Measurements from ENCODE around the gene PNRC1. TPM values are rescaled to one million over a fixed set of nuclear protein-coding genes. Genes with fewer than 3 reads are reported as not detected.
"Not testable (repeated sequence)": the region's sequence is repeated elsewhere in the genome, so short reads cannot be mapped to it uniquely, and the experiment has no call there.

PNRC1 gene
- total RNA-seq, 1 donor from 2014 or later = 63.9 TPM

DNA sequence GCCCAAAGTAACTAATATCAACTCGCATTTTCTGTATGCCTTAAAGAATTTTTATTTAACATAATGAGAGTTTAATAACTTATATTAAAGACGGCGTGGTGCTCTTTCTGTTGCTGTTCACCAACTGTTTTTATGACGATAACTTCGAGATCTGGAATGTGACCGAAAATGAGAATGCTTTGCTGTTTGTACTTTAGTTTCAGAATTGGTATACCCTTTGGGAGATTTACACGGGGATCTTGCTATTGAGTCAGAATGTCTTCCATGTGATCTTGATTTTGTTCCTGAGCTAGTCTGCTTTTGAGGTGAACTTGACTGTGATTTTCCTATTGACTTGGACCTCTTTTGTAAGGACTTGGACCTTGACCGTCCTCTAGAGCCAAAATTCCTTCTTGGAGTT lies 17.9 kb downstream of the PNRC1 start:
- intact Hi-C loops (cut with micrococcal nuclease) = no loop called here

DNA sequence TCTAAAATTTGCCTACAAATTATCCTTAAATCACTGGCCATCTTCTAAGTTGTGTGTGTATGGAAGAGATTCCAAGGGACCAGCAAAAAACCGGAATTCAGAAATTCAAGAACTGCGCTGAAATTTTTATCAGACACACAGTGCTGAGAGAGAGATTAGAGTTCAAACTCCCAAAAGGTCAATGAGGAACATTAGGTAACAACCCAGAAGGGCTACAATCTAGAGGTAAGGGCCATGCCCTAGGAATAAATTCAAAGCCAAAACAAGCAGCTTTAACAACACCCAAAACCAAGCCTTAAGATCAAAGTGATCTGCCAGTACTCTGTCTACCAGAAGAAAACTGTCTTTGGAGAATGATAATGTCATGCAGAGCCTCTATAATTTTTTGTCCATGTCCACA lies 19.6 kb downstream of the PNRC1 start:
- intact Hi-C loops (cut with micrococcal nuclease) = no loop called here

DNA sequence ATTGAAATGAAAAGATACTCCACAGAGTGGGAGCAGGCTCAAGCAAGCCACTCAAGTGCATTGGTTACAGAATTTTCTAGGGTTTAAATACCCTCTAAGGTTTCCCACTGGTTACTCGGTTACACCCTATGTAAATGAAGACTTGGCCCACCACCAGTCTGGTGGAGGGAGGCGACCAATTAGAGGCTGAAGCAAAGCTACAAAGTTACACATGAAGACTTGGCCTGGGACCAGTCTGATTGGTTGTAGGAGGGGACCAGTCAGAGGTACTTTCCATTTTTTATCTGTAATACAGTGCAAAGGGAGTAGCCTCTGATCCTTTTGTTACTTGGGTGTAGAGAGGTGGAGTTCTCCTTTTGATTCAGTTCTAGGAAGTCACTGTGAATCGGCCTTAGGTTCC lies 29.7 kb downstream of the PNRC1 start:
- intact Hi-C loops (cut with micrococcal nuclease) = no loop called here

DNA sequence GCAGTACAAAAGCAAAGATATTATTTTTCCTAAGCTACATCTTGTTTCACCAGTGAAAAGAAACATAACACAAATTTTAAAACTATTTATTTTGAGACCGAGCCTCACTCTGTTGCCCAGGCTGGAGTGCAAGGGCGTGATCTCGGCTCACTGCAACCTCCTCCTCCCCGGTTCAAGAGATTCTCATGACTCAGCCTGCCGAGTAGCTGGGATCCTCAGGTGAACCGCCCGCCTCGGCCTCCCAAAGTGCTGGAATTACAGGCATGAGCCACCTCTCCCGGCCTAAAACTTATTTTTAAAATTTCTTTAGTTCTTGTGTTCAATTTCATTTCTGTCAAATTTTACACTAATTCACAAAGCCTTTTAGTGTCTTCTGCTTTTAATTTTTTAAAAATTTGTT lies 31.4 kb downstream of the PNRC1 start:
- intact Hi-C loops (cut with micrococcal nuclease) = no loop called here

DNA sequence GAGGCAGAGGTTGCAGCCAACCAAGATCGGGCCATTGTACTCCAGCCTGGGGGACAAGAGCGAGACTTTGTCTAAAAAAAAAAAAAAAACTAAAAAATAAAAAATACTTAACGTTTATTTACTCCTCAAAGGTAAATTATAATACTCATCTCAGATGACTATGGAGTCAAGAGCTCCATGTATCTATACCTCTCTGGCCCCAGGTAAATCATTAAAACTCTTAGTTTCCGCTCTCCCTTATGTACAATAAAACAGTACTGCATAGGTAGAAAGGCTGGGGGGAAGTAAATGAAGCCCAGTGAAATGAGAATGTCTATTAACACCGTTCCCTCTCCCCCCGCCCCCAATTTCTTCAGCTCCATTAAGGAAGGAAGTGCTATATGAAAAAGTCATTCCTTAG lies 36.2 kb downstream of the PNRC1 start:
- intact Hi-C loops (cut with micrococcal nuclease) = loop anchor here (1.0 kb wide), 2 partner anchors 32 to 134 kb away; no protein-coding TSS in a partner anchor

DNA sequence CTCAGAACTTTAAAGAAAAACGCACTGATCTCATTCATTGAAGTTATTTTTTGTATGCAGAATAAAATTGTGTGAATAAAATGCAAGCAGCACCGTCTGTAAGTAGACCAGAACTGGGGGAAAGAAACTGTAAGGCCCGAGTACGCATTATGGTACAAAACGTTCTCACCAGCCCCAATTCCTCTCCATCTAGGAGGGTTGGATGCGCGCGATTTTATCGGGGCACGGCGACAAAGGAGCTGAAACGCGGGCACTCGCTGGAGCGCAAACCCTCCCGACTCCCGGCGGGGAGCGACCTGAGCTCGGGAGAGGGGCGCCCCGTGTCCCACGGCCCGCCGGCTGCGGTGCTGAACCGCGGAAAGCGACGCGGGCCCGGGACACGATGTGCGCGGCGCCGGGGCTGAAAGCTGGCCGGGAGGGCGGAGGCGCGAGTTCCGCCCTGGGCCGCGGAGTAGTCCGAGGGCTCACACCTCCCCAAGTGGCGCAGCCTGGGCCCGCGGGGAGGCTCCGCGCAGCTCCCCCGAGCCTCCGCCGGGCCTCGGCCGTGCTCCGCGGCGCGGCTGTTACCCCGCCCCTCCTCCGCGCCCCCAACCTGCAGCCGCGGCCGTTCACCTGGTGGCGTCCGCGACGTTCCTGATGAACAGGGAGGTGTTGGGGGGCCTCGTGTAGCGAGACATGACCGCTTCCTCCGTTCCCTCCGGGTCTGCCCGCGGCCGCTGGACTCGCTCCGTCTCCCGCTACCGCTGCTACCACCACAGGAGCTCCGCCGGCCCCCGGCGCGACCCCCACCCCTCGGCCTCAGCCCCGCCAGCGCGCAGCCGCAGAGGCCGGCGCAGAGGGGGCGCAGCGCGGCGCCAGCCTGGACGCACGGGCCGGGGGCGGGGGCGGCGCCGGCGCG lies 36.9 kb downstream of the PNRC1 start, which contains the start of gene SRSF12:
Gene SRSF12, minus strand, starts transcription at position 861 of the 898 bp plus-strand sequence. Its CDS starts 184 bp downstream, at position 677.
- intact Hi-C loops (cut with micrococcal nuclease) = loop anchor here (1.0 kb wide), 2 partner anchors 33 to 135 kb away; no protein-coding TSS in a partner anchor

DNA sequence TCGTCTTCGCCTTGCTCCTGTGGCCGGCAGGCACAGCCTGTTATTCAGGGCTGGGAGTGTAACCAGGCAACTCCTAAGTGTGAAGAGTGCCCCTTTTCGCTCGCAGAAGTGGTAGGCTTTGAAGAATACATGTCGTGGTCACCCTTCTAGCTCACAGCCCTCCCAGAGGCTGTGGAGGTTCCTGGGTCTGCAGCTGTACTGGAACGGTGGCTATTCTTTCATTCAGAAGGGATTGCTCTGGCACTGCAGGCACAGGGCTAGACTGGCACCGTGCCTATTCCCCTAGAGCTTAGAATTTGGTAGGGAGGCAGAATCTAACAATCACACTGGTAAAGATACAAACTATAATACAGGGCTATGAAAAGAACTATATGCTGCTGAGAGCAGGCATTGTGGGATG lies 38.4 kb downstream of the PNRC1 start:
- intact Hi-C loops (cut with micrococcal nuclease) = no loop called here

DNA sequence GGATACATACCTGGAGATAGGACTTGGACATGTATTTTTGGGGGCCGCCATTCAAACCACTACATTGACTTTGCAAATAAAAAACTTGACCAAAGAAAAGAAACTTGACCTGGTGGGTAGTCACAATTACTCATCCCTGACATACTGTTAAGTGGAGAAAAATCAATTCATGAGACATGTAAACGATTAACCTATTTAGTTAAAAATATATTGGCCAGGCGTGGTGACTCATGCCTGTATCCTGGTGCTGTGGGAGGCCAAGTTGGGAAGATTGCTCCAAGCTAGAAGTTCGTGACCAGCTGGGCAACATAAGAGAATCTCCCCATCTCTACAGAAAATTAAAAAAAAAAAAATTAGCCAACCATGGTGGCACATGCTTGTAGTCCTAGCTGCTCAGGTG lies 39.8 kb downstream of the PNRC1 start:
- intact Hi-C loops (cut with micrococcal nuclease) = no loop called here

DNA sequence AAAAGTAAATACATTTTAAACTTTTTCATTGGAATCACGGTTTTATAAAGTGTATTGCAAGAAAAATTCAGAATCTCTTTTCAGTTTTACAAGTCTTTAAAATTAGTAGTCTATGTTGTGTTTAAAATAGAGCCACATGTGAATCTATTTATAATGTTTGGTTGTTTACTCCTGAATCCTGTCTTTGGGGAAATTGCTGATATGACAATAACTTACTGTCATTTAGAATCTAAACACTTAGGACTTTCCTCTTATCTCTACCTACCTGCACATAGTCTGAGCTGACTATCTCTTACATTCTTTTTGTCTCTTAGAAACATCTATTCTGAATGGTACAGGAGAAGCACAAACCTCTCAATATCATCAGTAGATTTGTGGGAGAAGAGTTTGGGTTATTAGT lies 41.4 kb downstream of the PNRC1 start:
- intact Hi-C loops (cut with micrococcal nuclease) = loop anchor here (2.0 kb wide), 1 partner anchor 121 kb away; no protein-coding TSS in a partner anchor

DNA sequence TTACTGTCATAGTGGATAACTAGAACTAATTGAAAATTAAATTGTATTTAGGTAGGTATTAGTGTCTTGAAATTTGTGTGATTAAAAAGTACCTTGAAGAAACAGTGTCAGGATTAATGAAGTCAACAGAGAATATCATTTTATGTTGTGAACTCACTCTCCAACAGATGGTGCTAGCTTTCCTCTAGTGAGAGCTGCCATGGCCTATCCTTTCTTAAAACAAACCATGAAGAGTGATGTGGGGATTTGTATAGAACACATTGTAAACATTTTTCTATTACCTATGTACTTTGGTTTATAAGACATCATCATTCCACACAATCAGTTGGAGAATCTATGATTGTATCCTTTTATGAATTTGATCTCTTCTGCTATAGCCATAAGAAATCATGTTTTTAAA lies 42.1 kb downstream of the PNRC1 start:
- intact Hi-C loops (cut with micrococcal nuclease) = loop anchor here (2.0 kb wide), 1 partner anchor 120 kb away; no protein-coding TSS in a partner anchor

DNA sequence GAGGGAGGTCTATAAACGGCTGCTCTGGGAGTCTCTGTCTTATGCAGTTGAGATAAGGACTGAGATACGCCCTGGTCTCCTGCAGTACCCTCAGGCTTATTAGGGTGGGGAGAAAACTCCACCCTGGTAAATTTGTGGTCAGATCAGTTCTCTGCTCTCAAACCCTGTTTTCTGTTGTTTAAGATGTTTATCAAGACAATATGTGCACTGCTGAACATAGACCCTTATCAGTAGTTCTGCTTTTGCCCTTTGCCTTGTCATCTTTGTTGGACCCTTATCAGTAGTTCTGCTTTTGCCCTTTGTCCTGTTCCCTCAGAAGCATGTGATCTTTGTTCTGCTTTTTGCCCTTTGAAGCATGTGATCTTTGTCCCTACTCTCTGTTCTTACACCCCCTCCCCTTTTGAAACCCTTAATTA lies 47.7 kb downstream of the PNRC1 start:
- intact Hi-C loops (cut with micrococcal nuclease) = not testable (repeated sequence)

DNA sequence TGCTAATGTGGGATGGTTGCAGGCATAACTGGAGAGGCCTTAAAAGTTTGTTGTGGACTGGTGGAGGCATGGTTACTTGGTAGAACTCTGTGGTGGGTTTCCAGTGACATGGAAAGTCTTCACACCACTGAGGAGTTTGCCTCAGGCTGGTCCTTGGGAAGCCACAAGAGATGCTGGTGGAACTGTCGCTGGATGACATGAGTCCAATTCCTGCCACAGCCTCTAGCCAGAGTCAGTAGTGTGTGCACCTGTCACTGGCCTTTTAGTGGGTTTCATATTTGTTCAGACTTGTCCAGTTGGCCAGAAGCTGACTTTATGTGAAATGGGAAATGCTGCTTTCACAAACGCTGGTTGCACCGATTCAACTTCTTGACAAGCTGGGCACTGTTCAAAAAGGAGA lies 51.0 kb downstream of the PNRC1 start:
- intact Hi-C loops (cut with micrococcal nuclease) = no loop called here

DNA sequence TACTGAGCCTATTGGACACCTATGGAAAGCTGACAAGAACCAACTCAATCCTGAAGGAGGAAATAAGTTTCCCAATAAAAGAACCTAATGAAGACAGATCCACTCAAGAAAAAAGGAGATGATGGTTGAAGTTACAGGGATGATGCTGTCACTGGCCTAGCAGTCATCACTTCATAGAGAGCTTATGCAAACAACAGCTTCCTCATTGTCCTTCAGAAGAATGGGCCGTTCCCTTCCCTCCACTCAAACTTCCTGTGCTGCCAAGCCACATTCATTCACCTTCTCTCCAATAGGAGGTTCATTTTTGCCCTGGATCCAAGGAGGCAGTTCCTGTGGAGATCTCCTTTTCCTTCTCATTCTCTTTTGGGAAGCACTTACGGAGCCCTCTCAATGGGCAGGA lies 51.5 kb downstream of the PNRC1 start:
- intact Hi-C loops (cut with micrococcal nuclease) = no loop called here

DNA sequence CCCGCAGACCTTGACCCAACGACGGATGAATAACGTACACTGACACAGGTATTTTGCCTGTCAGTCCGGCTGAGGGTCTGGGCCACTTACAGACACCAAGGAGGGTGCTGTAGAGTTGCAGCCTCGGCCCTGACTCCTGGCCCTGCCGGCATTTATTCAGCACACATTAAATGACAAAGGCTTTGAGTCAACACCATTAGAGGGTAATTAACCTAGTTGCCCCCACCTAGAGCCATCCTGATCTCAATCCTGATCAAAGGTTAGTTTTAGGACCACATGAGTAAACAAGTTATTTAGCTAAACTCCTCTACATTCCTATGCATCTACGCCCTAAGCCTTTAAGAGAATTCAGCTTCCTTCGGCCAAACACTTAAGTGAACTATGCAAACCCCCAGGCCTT lies 53.4 kb downstream of the PNRC1 start:
- intact Hi-C loops (cut with micrococcal nuclease) = no loop called here

DNA sequence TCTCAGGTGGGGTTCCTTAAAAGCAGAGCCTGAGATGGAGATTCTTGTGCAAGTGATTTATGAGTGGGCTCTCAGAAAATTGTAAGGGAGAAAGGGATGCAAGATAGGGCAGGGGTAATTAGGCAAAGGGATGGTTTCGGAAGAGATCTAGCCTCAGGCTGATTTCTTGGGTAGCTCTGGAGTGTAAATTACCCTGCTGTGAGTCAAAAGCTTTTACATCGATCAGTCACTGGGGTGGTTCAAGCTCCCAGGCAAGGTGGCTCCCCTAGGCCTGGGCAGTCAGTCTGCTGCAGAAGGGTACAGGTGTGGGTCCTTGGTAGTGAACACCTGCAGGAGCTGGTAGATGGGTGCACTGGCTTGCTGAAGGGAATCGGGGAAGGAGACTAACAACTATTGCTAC lies 54.2 kb downstream of the PNRC1 start:
- intact Hi-C loops (cut with micrococcal nuclease) = no loop called here

Other genes with a start within 250 kb of the PNRC1 start
- gene RNGTT, start 117.1 kb upstream of the PNRC1 start, total RNA-seq = 23.0 and 23.8 TPM in 2 replicates
- not detected in 2 replicates for gene SRSF12, start 37.3 kb downstream of the PNRC1 start, total RNA-seq
- gene PM20D2, start 65.3 kb downstream of the PNRC1 start, total RNA-seq = 15.1 and 15.3 TPM in 2 replicates
- not detected in 2 replicates for gene GABRR1, start 136.6 kb downstream of the PNRC1 start, total RNA-seq
- gene GABRR2, start 234.5 kb downstream of the PNRC1 start, total RNA-seq = 0.73 and 1.2 TPM in 2 replicates

All from T-helper 2 cell treated with Interferon-gamma antibody and Interleukin-4, amounts not matched to agents 100 ng/mL and 5 ng/mL, for 36 hours (primary cell).